ENCODE data around the gene INPP5J. TPM values are rescaled to one million over a fixed set of nuclear protein-coding genes. Genes with fewer than 3 reads are reported as not detected.
"Not testable (repeated sequence)": the region's sequence is repeated elsewhere in the genome, so short reads cannot be mapped to it uniquely, and the experiment has no call there.

The INPP5J gene
- total RNA-seq, 1 donor from 2014 or later = 0.35 TPM

DNA sequence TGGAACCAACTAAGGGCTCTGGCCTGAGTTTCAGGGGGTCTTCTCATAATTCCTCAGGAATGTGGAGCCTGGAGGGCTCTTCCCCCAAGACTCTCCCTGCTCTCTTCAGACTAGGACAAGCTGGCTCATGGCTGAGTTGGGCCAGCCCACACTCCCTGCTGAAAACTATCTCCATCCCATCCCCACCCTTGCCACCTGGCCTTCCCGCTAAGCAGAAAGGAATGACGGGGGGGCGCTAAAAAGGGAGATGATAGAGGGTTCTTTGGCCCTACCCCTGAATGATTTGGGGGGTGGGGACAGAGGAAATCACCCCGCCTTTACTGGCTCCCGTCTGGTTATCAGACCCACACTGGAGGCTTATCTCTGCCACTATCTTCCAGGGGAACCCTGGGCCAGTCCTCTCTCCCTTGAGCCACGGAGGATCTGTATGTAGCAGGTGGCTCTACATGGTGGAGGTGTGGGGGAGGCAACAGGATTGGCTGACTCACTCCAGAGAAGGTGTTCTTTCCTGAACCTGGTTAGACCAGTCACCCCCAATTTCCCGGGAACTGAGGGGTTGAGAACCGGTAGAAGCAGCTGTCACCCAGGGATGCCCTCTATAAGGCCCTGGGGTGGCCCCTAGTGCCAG lies 35.9 kb upstream of the INPP5J start:
- DNase-seq (ENCODE audit: extremely low read depth, low read depth, low spot score) = no peak

DNA sequence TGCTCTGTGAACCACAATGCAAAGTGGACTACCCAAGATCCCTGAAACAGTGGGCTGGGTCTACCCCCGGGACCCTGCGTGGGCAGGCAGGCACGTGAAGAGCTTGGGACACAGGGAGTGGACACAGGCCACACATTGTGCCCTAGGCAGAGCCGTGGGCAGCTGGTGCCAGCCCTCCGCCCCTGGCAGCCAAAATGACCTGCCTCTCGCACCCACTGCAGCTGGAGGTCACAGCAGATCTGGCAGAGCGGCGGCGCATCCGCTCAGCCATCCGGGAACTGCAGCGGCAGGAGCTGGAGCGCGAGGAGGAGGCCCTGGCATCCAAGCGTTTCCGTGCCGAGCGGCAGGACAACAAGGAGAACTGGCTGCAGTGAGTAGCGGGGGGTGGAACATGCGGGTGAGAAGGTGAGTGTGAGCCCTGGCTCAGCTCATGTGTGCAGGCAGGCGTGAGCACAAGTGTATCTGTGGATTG lies 35.0 kb upstream of the INPP5J start:
- no peak for DNase-seq (ENCODE audit: extremely low read depth, low read depth, low spot score)

DNA sequence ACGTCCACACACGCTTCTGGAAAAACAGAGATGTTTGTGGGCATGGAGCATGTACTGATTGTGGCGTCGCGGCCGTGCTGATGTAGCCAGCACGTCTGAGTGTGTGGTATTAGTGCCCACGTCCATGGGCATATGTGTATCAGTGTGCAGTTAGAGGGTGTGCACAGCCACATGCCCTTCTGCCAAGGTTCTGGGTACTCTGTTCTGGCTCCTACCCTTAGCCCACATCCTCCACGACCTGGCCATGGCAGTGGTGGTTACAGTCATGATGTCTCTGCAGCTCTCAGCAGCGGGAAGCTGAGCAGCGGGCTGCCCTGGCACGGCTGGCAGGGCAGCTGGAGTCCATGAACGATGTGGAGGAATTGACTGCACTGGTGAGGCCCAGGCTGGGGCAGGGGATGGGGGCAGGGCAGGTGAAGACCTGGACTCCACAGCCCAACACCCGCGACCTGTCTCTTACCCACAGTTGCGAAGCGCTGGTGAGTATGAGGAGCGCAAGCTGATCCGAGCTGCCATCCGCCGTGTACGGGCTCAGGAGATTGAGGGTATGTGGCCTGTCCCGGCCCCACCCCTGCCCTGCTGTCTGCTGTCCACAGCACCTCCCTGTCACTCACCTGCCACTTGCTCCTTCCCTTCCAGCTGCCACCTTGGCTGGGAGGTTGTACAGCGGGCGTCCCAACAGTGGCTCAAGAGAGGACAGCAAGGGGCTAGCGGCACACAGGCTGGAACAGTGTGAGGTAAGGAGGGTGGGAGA lies 34.4 kb upstream of the INPP5J start:
- no peak for DNase-seq (ENCODE audit: extremely low read depth, low read depth, low spot score)

DNA sequence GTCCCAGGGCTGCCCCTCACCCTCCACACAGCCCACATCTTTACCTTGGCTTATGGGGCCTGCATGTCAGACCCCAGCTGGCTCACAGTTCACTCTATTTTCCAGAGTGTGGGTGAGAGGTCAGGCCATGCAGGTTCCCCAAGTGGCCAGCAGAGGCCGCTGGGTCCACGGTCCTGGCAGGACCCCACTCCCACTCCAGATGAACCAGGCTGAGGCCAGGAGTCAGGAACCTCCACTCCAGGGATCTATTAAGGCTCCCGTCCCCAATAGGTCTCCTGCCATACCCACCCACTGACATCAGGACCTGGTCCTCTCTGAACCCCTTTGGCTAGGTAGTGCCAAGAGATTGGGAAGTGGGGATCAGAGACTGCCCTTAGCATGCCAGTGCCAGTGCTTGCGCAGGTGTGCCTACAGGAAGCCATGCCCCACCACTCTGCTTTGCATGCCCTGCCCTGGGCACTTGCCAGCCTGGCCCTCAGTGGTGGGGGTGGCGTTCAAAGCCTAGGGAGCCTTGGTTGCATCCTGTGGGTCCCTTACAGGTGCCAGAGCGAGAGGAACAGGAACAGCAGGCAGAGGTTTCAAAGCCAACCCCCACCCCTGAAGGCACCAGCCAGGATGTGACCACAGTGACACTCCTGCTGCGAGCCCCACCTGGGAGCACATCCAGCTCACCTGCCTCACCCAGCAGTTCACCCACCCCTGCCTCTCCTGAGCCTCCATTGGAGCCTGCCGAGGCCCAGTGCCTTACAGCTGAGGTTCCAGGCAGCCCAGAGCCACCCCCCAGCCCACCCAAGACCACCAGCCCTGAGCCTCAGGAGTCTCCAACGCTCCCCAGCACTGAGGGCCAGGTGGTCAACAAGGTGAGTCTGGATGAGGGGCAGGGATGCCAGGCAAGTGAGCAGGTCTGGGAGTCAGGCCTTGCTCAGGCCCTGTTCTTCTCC lies 33.3 kb upstream of the INPP5J start:
- DNase-seq (ENCODE audit: extremely low read depth, low read depth, low spot score) = no peak

DNA sequence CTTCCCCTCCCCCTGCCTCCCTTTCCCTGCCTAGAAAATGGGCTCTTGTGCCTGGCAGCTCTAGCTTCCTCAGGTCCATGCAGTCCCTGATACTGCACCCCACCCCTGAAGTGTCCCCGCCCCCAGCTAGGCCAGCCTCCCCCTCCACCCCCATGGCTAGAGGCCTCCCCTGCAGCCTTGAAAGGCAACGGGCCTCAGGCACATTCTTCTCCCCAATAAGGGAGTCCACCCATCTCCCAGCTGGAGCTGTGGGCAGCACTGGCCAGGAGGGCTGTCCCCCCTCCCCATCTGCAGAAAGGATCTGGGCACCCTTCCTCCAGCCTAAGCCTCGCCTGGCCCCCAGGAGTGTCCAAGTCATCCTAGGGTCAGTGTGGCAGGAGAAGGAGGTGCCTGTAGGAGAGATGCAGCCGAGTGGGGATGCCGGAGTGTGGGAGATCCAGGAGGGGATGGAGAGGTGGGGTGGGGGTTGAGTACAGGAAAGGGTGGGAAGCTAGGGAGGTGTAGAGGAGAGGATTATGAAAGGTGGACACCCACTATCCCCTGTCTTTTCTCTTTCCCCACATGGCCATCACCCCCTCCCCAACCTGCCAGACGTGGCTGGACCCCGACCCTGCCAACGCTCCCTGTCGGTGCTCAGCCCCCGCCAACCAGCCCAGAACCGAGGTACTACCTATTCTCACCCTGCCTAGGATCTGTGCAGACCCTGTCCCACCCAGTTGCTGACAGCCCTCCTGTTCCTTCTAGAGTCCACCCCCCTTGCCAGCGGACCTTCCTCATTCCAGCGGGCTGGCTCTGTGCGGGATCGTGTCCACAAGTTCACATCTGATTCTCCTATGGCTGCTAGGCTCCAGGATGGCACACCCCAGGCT lies 32.3 kb upstream of the INPP5J start:
- DNase-seq (ENCODE audit: extremely low read depth, low read depth, low spot score) = no peak

DNA sequence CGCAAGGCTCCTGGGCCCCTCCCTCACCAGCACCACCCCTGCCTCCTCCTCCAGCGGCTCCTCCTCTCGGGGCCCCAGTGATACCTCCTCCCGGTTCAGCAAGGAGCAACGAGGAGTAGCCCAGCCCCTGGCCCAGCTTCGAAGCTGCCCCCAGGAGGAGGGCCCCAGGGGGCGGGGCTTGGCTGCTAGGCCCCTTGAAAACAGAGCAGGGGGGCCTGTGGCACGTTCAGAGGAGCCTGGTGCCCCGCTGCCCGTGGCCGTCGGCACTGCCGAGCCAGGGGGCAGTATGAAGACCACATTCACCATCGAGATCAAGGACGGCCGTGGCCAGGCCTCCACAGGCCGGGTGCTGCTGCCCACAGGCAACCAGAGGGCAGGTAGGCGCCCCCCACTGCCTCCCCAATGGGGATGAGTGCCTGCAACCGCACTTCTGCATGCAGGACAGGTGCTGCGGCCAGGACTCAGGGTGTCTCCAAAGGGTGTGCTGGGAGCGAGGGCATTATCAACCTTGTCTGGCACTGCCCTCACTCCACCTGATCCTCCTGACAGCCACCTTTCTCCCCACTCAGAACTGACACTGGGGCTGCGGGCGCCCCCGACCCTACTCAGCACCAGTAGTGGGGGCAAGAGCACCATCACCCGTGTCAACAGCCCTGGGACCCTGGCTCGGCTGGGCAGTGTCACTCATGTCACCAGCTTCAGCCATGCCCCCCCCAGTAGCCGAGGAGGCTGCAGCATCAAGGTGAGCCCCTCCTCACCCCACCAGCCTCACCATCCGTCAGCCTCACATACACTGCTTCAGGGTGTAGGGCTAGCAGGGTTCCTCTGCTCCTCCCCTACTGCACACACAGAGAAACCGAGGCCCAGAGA lies 31.4 kb upstream of the INPP5J start:
- DNase-seq (ENCODE audit: extremely low read depth, low read depth, low spot score) = no peak

DNA sequence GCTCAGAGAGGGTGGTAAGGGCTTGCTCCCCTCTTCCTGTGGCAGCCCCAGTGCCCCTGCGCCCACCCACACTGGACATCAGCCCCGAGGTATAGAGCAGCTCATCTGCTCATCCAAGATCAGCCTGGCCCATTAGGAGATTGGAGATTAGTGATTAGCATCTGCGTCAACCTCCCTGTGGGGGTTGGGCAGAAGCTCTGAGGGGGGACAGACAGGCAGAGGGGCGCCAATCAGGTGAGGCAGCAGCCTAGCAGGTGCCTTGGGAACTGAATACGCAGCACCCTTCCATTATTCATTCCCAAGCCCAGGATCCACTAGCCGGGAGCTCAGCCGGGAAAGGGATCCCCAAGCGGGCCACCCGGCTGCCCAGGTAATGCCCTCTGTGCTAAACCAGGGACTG lies 30.6 kb upstream of the INPP5J start:
- no peak for DNase-seq (ENCODE audit: extremely low read depth, low read depth, low spot score)

DNA sequence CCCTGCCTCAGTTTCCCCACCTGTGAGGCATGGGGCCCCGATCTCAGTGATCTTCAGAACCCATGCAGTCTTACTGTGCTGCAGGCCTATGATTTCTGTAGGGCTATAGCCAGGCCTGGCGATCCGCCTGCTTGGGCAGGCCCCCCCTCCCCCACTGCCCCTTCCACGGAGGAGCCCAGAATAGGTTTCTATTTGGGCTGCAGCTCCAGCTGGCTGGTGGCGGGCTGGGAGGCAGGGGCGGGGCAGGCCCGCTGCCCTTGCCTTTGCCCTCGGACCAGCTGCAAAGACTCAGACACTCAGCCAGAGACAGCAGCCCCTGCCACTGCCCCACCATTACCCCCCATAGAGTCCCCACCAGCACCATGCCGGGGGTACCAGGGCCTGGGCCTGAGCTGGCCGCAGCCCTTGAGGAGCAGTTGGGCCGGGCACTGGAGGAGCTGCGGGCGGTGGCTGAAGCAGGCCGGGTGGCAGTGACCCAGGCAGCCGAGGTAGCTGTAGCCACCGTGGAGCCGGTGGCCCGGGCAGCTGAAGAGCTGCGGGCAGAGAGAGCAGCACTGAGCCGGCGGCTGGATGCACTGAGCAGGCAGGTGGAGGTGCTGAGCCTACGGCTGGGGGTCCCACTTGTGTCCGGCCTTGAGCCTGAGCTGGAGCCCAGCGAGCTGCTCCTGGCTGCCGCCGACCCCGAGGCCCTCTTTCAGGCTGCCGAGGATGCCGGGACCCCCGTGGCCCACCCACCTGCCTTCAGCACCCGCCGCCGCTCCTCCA lies 29.5 kb upstream of the INPP5J start:
- DNase-seq (ENCODE audit: extremely low read depth, low read depth, low spot score) = no peak

DNA sequence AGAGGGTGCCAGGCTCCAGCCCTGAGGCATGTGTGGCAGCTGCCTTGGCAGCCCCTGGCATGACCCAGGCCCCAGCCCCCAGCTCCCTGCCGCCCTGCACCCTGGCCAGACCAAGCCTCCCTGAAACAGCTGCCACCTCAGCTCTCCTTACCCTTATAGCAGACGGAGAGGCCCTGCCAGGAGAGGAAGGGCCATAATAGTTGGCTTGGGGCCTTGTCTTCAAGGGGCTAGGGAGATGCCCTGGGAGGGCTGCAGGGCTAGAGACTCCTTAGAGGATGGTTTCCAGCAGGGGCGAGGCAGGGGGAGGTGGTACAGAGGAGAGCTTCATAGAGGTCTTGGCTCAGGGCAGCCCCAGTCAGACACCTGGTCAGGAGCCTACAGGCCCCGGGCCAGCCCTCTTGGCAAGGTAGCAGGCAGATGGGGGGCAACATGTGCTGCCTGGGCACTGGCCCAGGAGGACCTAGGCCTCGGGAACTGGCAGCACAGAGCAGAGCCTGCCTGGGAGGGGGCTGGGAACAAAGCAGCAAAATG lies 28.7 kb upstream of the INPP5J start:
- DNase-seq (ENCODE audit: extremely low read depth, low read depth, low spot score) = no peak

DNA sequence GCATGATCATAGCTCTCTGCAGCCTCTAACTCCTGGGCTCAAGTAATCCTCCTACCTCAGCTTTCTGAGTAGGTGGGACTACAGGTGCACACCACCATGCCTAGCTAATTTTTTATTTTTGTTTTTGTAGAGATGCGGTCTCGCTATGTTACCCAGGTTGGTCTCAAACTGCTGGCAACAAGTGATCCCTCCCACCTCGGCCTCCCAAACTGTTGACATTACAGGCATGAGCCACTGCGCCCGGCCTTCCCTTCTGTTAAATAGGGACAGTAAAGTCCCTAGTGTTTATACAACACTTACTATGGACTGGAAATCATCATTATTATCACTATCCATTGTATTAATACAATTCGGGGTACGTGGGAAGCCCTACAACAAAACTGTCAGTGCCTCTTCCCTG lies 28.0 kb upstream of the INPP5J start:
- no peak for DNase-seq (ENCODE audit: extremely low read depth, low read depth, low spot score)

DNA sequence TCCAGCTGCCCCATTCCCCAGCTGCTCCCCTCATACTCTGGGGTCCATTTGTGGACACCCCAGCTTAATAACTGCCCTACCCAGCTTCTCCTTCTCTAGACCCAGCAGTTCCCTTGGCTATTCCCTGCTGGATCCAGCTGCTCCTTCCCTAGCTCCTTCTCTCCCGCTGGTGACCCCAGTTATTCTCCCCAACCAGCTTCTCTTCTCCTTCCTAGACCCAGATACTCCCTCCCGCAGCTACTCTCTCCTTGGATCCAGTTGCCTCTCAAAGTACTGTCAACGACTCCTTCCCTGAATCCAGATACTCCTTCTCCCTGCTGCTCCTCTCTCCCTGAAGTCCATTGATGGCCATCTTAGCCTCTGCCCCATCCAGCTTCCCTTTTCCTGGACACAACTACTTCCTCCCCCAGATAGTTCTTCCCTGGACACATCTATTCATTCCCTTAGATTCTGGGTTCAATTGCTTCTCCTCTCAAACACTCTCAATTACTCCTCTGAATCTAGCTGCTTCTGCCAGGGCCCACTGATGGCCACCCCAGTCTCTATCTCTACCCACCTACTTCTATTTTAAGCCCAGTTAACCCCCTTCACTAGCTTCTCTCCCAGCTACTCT lies 27.0 kb upstream of the INPP5J start:
- no peak for DNase-seq (ENCODE audit: extremely low read depth, low read depth, low spot score)

DNA sequence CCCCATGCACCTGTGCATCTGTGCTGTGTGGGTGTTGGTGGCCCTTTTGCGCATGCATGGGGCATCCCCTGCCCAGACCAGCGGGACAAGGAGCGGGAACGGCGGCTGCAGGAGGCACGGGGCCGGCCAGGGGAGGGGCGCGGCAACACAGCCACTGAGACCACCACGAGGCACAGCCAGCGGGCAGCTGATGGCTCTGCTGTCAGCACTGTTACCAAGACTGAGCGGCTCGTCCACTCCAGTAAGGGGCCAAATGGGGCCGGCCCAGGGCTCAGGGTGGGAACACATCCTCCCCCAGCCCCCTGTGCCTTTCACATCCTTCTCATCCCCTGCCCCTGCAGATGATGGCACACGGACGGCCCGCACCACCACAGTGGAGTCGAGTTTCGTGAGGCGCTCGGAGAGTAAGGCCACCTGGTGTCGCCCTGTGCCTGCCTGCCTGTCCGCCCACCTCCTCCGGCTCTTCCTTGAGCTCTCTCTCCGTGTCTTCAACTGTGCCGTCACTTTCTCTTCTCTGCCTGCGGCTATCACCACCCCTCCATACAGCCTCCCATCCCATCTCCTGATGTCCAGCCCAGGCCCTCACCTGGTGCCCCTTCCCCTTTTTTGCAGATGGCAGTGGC lies 26.0 kb upstream of the INPP5J start:
- DNase-seq (ENCODE audit: extremely low read depth, low read depth, low spot score) = no peak

DNA sequence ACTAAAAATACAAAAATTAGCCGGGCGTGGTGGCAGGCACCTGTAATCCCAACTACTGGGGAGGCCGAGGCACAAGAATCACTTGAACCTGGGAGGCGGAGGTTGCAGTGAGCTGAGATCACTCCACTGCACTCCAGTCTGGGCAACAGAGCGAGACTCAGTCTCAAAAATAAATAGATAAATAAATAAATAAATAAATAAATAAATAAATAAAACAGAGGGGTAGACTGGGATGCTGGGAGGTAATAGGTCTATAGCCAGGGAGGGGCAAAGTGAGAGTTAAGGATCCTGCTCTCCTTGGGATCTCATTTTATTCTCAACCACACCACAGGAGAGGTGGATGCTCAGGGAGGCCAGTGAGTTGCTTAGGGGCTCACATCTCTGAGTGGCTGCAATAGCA lies 25.2 kb upstream of the INPP5J start:
- DNase-seq (ENCODE audit: extremely low read depth, low read depth, low spot score) = not testable (repeated sequence)

DNA sequence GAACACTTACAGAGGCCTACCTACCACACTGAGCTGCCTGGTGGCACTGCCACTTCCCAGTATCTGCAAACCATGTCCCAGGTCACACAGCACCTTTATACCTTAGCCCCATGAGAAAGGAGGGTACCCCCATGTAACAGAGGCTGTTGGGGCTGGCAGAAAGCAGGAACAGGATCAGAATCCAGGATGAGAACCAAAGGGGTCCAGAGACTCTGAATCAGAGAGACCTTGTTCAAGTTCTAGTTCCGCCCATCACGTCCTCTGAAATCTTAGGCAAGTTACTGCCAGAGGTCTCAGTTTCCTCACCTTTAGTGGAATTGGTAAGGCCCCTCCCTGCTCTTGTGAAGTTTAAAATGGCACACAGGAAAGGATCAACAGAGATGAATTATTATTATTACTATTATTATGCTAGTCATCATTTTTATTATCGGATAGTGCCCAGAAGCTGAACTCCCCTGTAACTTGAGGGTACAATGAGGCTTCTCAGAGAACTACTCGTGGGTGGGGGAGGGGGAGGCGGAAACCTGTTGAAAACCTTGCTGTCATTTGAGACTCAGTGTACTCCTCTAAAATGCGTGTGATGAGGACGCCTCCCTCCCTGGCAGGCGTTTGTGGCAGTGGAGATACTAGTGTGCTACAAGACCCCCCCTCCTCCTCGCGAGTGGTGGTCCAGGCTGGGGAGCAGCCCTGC lies 24.7 kb upstream of the INPP5J start:
- no peak for DNase-seq (ENCODE audit: extremely low read depth, low read depth, low spot score)

DNA sequence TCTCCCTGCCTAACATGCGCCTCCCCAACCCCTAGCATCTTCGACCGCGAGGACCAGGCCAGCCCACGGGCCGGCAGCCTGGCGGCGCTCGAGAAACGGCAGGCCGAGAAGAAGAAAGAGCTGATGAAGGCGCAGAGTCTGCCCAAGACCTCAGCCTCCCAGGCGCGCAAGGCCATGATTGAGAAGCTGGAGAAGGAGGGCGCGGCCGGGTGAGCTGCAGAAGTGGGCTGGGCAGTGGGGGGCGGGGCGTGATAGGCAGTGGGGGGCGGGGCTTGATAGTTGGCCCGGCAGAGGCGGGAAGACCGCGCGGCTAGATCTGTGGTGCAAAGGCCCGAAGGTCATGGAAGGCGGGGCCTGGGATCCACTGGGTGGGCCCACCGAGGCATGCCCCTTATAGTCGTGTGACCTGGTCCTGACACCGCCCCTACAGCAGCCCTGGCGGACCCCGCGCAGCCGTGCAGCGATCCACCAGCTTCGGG lies 24.1 kb upstream of the INPP5J start:
- no peak for DNase-seq (ENCODE audit: extremely low read depth, low read depth, low spot score)

DNA sequence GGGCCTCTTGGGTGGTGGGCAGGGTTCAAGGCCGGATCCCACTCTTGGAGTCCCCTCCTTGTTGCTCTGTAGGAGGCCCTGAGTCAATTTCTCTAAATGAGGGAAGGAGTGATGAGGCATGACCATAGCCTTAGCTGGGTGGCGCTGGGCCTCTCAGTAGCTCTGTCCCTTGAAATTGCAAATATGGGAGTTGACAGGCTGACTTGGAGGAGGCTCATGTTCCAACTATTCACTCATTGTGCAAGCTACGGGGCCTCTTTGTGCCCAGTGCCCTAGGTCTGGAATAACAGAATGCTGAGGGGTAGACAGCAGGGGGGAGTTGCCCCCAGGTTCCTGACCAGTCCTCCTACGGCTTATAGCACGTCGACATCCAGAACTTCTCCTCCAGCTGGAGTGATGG lies 23.4 kb upstream of the INPP5J start:
- no peak for DNase-seq (ENCODE audit: extremely low read depth, low read depth, low spot score)

Data from glomerular endothelial cell (primary cell).